ENCODE results near the gene FLII. TPM values are rescaled to one million over a fixed set of nuclear protein-coding genes. Genes with fewer than 3 reads are reported as not detected.

Gene FLII
- total and polyA plus RNA-seq, 2 of the 13 experiments (the other 11 are each of a cell fraction or from before 2014, with no cell fraction given) = 130 to 303 TPM

- TF ChIP-seq IKZF4 (CRISPR knock-in tag; IDR thresholded peaks at IDR 0.05; ENCODE audit: borderline replicate concordance, low read depth, not compliant biosample characterization) (peak; percentile 80), HDAC6 (IDR thresholded peaks at IDR 0.05; ENCODE audit: low read depth, low read length) (no peak), PAF1 (CRISPR knock-in tag; IDR thresholded peaks at IDR 0.05) (no peak), FOXJ3 (CRISPR knock-in tag; IDR thresholded peaks at IDR 0.05; ENCODE audit: borderline replicate concordance) (no peak), GRHL1 (CRISPR knock-in tag; conservative IDR thresholded peaks at IDR 0.05) (no peak), ZNF510 (CRISPR knock-in tag; IDR thresholded peaks at IDR 0.05; ENCODE audit: low read depth) (no peak), ZNF451 (CRISPR knock-in tag; IDR thresholded peaks at IDR 0.05) (peak; percentile 84), E2F1 (CRISPR knock-in tag; IDR thresholded peaks at IDR 0.05) (no peak), BCL6 (CRISPR knock-in tag; IDR thresholded peaks at IDR 0.05) (0 out of 2 replicates have a peak, but pooled peaks have one; percentile 25), ZSCAN29 (CRISPR knock-in tag; conservative IDR thresholded peaks at IDR 0.05) (no peak), ZNF180 (CRISPR knock-in tag; IDR thresholded peaks at IDR 0.05; ENCODE audit: borderline replicate concordance, low read depth) (no peak), NONO (IDR thresholded peaks at IDR 0.05) (no peak), NONO (CRISPR knock-in tag; conservative IDR thresholded peaks at IDR 0.05) (peak; percentile 64; the same call in 1 of the 2 replicates), PAXIP1 (CRISPR knock-in tag; conservative IDR thresholded peaks at IDR 0.05) (peak; percentile 59), ZNF329 (CRISPR knock-in tag; IDR thresholded peaks at IDR 0.05; ENCODE audit: low read depth) (no peak), CAMTA2 (CRISPR knock-in tag; IDR thresholded peaks at IDR 0.05; ENCODE audit: borderline replicate concordance) (peak; percentile 60; the same call in 1 of the 2 replicates), NRL (CRISPR knock-in tag; IDR thresholded peaks at IDR 0.05; ENCODE audit: borderline replicate concordance) (peak; percentile 78; the same call in 1 of the 2 replicates), ZFP36L2 (CRISPR knock-in tag; IDR thresholded peaks at IDR 0.05) (no peak), NFKB2 (CRISPR knock-in tag; IDR thresholded peaks at IDR 0.05; ENCODE audit: borderline replicate concordance) (peak; percentile 13; the same call in 1 of the 2 replicates), ZNF883 (CRISPR knock-in tag; IDR thresholded peaks at IDR 0.05; ENCODE audit: not compliant biosample characterization) (peak; percentile 92), THAP11 (CRISPR knock-in tag; IDR thresholded peaks at IDR 0.05) (peak; percentile 83), ZKSCAN8 (CRISPR knock-in tag; IDR thresholded peaks at IDR 0.05; ENCODE audit: borderline replicate concordance) (no peak), ZNF44 (CRISPR knock-in tag; IDR thresholded peaks at IDR 0.05) (peak; percentile 77; the same call in 1 of the 2 replicates), SP140L (CRISPR knock-in tag; IDR thresholded peaks at IDR 0.05; ENCODE audit: borderline replicate concordance) (0 out of 2 replicates have a peak, but pooled peaks have one; percentile 6)
These were observed 2.0 kb upstream of the FLII start, which contains the start of gene MIEF2 (continued) for GRCh38 chr17:18260332-18261145.

Measured in HepG2 (cell line).